Gastroesophageal sphincter (tissue), 3 donors: ENCODE measurements around the gene HIGD2A.

Experiments
- CTCF ChIP-seq, 4 experiments: fragments of 200-600 bp in 2 of 4; fragments of 450-650 bp in 2 of 4; sonication (generic) in 1 of 4; IDR thresholded peaks; one replicate each; pipeline ENCODE4 v1.5.1; 2017 to 2019; ENCODE audit warnings: antibody characterized with exemption in 4 of 4, mild to moderate bottlenecking in 2 of 4, moderate library complexity in 2 of 4
- EP300 ChIP-seq: sonication (generic); formaldehyde crosslinking; IDR thresholded peaks from one replicate; pipeline ENCODE4 v1.6.1; 2017; ENCODE audit warnings: antibody characterized with exemption, mild to moderate bottlenecking
- POLR2A ChIP-seq, 2 donors: fragments of 450-650 bp; IDR thresholded peaks; one replicate each; pipeline ENCODE4 v1.6.1; 2017; ENCODE audit warnings: antibody characterized with exemption in 2 of 2, mild to moderate bottlenecking in 2 of 2, moderate library complexity in 1 of 2

GRCh38 chr5:176415240-176415951 lies 26.8 kb downstream of the HIGD2A start:
- no peak for TF ChIP-seq CTCF (IDR thresholded peaks at IDR 0.05)
- no peak for TF ChIP-seq POLR2A (IDR thresholded peaks at IDR 0.05)
- TF ChIP-seq EP300, result no peak
